IMR-90 (cell line): ENCODE data around the gene AAK1. TPM values are rescaled to one million over a fixed set of nuclear protein-coding genes. Genes with fewer than 3 reads are reported as not detected.
"Not testable (repeated sequence)": the region's sequence is repeated elsewhere in the genome, so short reads cannot be mapped to it uniquely, and the experiment has no call there.

ENCODE experiments used
- ATAC-seq: fragments of 200-7000 bp; cut with Tn5 transposase; 2 replicates; pipeline ENCODE4 v1.9.1; 2020; ENCODE audit warnings: low read depth, mild to moderate bottlenecking, moderate library complexity
- BruUV-seq: library from RNA; stranded (reverse); fragments of 400-500 nt; replicated peaks from 2 replicates; lab custom pipeline; 2021; lab: Mats Ljungman, UMichigan
- CTCF ChIA-PET: fragments of 300-600 bp; formaldehyde crosslinking; extraction: SDS; loops from one replicate; lab custom pipeline; 2021; ENCODE audit warnings: antibody characterized with exemption; lab: Yijun Ruan, JAX
- POLR2A ChIA-PET: fragments of 300-600 bp; sonication (Branson Sonifier 250); formaldehyde crosslinking; loops from one replicate; lab custom pipeline; 2022; ENCODE audit warnings: antibody characterized with exemption; ENCODE audit not compliant: unreplicated experiment; lab: Charles Lee
- DNase-seq: peaks from one replicate; pipeline ENCODE4 v3.0.0; 2013
- H2AFZ ChIP-seq: replicated peaks from 2 replicates; pipeline ENCODE3; 2013; ENCODE audit warnings: low read length, mild to moderate bottlenecking; ENCODE audit not compliant: poor library complexity
- H2AK5ac ChIP-seq: 2 replicates; pipeline ENCODE4 v1.6.1; 2013; ENCODE audit warnings: low read depth, low read length, inconsistent platforms
- H2AK9ac ChIP-seq: replicated peaks from 2 replicates; pipeline ENCODE3; 2013; ENCODE audit warnings: mild to moderate bottlenecking, low read depth, low read length, moderate library complexity; ENCODE audit not compliant: poor library complexity
- H2BK120ac ChIP-seq: 2 replicates; pipeline ENCODE4 v1.6.1; 2013; ENCODE audit warnings: low read depth, low read length, inconsistent platforms
- H2BK15ac ChIP-seq: 3 replicates; pipeline ENCODE4 v1.6.1; 2013; ENCODE audit warnings: low read depth, low read length, inconsistent platforms
- H2BK20ac ChIP-seq: 2 replicates; pipeline ENCODE4 v1.6.1; 2013; ENCODE audit warnings: low read depth, mild to moderate bottlenecking, inconsistent platforms, low read length, moderate library complexity
- H2BK5ac ChIP-seq: 2 replicates; pipeline ENCODE4 v1.6.1; 2013; ENCODE audit warnings: mild to moderate bottlenecking, low read depth, low read length, inconsistent platforms; ENCODE audit not compliant: poor library complexity, severe bottlenecking
- H3K14ac ChIP-seq: replicated peaks from 2 replicates; pipeline ENCODE4 v1.6.1; 2013; ENCODE audit warnings: low read depth, low read length, inconsistent platforms
- H3K18ac ChIP-seq: 2 replicates; pipeline ENCODE4 v1.6.1; 2013; ENCODE audit warnings: low read depth, low read length, control low read depth
- H3K23ac ChIP-seq: 2 replicates; pipeline ENCODE4 v1.6.1; 2013; ENCODE audit warnings: low read depth, low read length, inconsistent platforms
- H3K27ac ChIP-seq: 2 replicates; pipeline ENCODE4 v1.5.1; 2013; ENCODE audit warnings: mild to moderate bottlenecking, control low read depth, low read length; ENCODE audit not compliant: insufficient read depth
- H3K27me3 ChIP-seq: 2 replicates; pipeline ENCODE4 v1.6.1; 2013; ENCODE audit warnings: low read length; ENCODE audit not compliant: control insufficient read depth, insufficient read depth
- H3K36me3 ChIP-seq: 2 replicates; pipeline ENCODE4 v1.6.1; 2013; ENCODE audit warnings: low read length, mixed read lengths; ENCODE audit not compliant: control insufficient read depth, insufficient read depth
- H3K4ac ChIP-seq: 2 replicates; pipeline ENCODE4 v1.6.1; 2013; ENCODE audit warnings: low read depth, low read length, inconsistent platforms
- H3K4me1 ChIP-seq: 2 replicates; pipeline ENCODE4 v1.6.1; 2013; ENCODE audit warnings: low read length, mixed read lengths; ENCODE audit not compliant: control insufficient read depth, insufficient read depth
- H3K4me2 ChIP-seq: 2 replicates; pipeline ENCODE4 v1.6.1; 2013; ENCODE audit warnings: low read depth, mild to moderate bottlenecking, control low read depth, low read length, moderate library complexity
- H3K4me3 ChIP-seq: 2 replicates; pipeline ENCODE4 v1.5.1; 2013; ENCODE audit warnings: low read depth, mild to moderate bottlenecking, control low read depth, low read length, moderate library complexity; ENCODE audit not compliant: insufficient read depth
- H3K56ac ChIP-seq: 2 replicates; pipeline ENCODE4 v1.6.1; 2013; ENCODE audit warnings: low read length, inconsistent platforms; ENCODE audit not compliant: insufficient read depth; ENCODE audit errors: extremely low read depth
- H3K79me1 ChIP-seq, 2 experiments: 2 replicates each; pipeline ENCODE4 v1.6.1; 2013; ENCODE audit warnings: low read length in 2 of 2, inconsistent platforms in 1 of 2, low read depth in 1 of 2
- H3K9ac ChIP-seq: 2 replicates; pipeline ENCODE4 v1.6.1; 2013; ENCODE audit warnings: low read depth, low read length, control low read depth
- H3K9me1 ChIP-seq: 2 replicates; pipeline ENCODE4 v1.6.1; 2013; ENCODE audit warnings: low read length, inconsistent platforms; ENCODE audit not compliant: insufficient read depth
- H3K9me3 ChIP-seq: 2 replicates; pipeline ENCODE4 v1.6.1; 2013; ENCODE audit warnings: low read length; ENCODE audit not compliant: control insufficient read depth, insufficient read depth
- H4K20me1 ChIP-seq: 2 replicates; pipeline ENCODE4 v1.6.1; 2013; ENCODE audit warnings: low read length, inconsistent platforms; ENCODE audit not compliant: insufficient read depth
- H4K5ac ChIP-seq: 2 replicates; pipeline ENCODE4 v1.6.1; 2013; ENCODE audit warnings: mild to moderate bottlenecking, low read depth, low read length, control low read depth
- H4K8ac ChIP-seq, 2 experiments: 2 replicates each; pipeline ENCODE4 v1.6.1; 2013; ENCODE audit warnings: low read depth in 2 of 2, low read length in 2 of 2, control low read depth in 1 of 2, inconsistent platforms in 1 of 2
- H4K91ac ChIP-seq: 2 replicates; pipeline ENCODE4 v1.6.1; 2013; ENCODE audit warnings: low read depth, low read length, inconsistent platforms; ENCODE audit not compliant: insufficient read depth
- BHLHE40 ChIP-seq: fragments of 150-350 bp; IDR thresholded peaks from 2 replicates; pipeline ENCODE4 v1.6.1; 2016; ENCODE audit warnings: mild to moderate bottlenecking, low read depth, low read length
- MAFK ChIP-seq: IDR thresholded peaks from 2 replicates; pipeline ENCODE4 v1.6.1; 2012; ENCODE audit warnings: low read depth, low read length, improper control_type of control experiment
- RAD21 ChIP-seq: IDR thresholded peaks from 2 replicates; pipeline ENCODE4 v1.6.1; 2012; ENCODE audit warnings: low read length, improper control_type of control experiment
- RCOR1 ChIP-seq: IDR thresholded peaks from 2 replicates; pipeline ENCODE4 v1.6.1; 2012; ENCODE audit warnings: mild to moderate bottlenecking, low read length, improper control_type of control experiment; ENCODE audit not compliant: insufficient replicate concordance
- WGBS, 2 experiments: methylation state at CpG; one replicate each; pipeline versions ENCODE4 v1.1.5 to v1.1.7; 2013; ENCODE audit warnings: missing lambda C conversion rate in 2 of 2; ENCODE audit not compliant: insufficient read length in 1 of 2; ENCODE audit errors: extremely low coverage in 2 of 2; 5-methylcytosine and 5-hydroxymethylcytosine counted together
- dilution Hi-C: fragments of 300-500 bp; cut with HindIII; formaldehyde crosslinking; loops from one replicate; pipeline ENCODE4 v1.14.3; 2018; ENCODE audit warnings: low sequenced_read_pairs; ENCODE audit not compliant: unreplicated experiment
- in situ Hi-C: fragments of 300-500 bp; cut with MboI; formaldehyde crosslinking; loops from 3 replicates; pipeline ENCODE4 v1.14.3; 2019; ENCODE audit warnings: low sequenced_read_pairs, inconsistent platforms, mixed read lengths
- intact Hi-C: fragments of 100-400 bp; cut with micrococcal nuclease; formaldehyde crosslinking; loops from 2 replicates; pipeline ENCODE4 v1.10.0; 2022
- polyA plus RNA-seq, 3 experiments: library from polyadenylated mRNA; depleted of rRNA; stranded (reverse); fragments of >200 nt; gene quantifications; 2 replicates each; pipeline ENCODE4 v1.2.3, GENCODE V29; 2012; ENCODE audit warnings: low replicate concordance in 1 of 3
- total RNA-seq: library from RNA; depleted of rRNA; stranded (reverse); fragments of >200 nt; gene quantifications from 2 replicates; pipeline ENCODE4 v1.2.3, GENCODE V29; 2012
- TF ChIP-seq, protein P1 (sequence below): fragments of 150-350 bp; IDR thresholded peaks from 2 replicates; pipeline ENCODE4 v1.6.1; 2017; ENCODE audit warnings: mild to moderate bottlenecking, antibody characterized with exemption, low read length, low read depth

Gene AAK1
- total and polyA plus RNA-seq, 2 of the 4 experiments (the other 2 are of a cell fraction): 21.9 to 26.5 TPM

DNA sequence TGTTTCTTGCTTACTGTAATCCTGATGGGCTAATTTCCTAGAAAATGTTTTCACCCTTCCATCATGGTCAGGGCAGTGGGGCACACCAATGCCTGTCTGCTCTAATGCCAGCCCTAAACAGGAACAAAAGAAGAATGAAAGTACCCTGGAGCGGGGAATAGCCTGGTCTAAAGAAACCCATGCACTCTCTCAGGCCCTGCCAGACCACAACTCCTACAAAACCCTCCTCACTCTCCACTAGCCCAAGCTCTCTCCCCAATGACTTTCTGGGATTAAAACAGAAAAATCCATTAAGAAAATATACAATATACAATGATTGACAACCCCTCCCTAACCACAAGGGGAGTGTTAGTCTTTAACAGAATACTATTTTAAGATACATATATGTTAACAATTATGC, 67.6 kb downstream of the AAK1 start:
- Histone ChIP-seq H4K5ac (no peak overlapping the region), H4K20me1 (peaks cover 79% of the 10 kb centered on the region), H2AK9ac (no peak overlapping the region), H3K18ac (no peak overlapping the region), H3K23ac (no peak overlapping the region), H3K4me3 (no peak overlapping the region), H3K4ac (no peak overlapping the region), H4K8ac (no peak overlapping the region), H3K9me3 (no peaks in the 10 kb centered on the region), H3K56ac (no peak overlapping the region), H2BK5ac (no peak overlapping the region), H2BK20ac (no peak overlapping the region), H2BK120ac (no peak overlapping the region), H4K91ac (no peak overlapping the region), H3K27me3 (no peaks in the 10 kb centered on the region), H3K4me2 (no peak overlapping the region), H2BK15ac (no peak overlapping the region), H3K36me3 (no peaks in the 10 kb centered on the region), H3K9me1 (peaks cover 46% of the 10 kb centered on the region), H3K9ac (no peak overlapping the region), H2AK5ac (no peak overlapping the region), H3K4me1 (peaks cover 17% of the 10 kb centered on the region), H2AFZ (no peak overlapping the region), H3K79me1 (peaks cover 47 to 93% of the 10 kb centered on the region in 2 experiments), H3K27ac (no peak overlapping the region), H3K14ac (no peak overlapping the region)
- no peak for DNase-seq
- CTCF ChIA-PET: no interaction called here
- dilution Hi-C loops (no loop called here), intact Hi-C loops (no loop called here), in situ Hi-C loops (no loop called here)
- ATAC-seq: no peak
- WGBS, 2 experiments: no CpG with 5 or more reads among the region's 1 CpG
- TF ChIP-seq RCOR1 (no peak), RAD21 (no peak), MAFK (no peak), BHLHE40 (no peak)
- TF ChIP-seq, protein P1, sequence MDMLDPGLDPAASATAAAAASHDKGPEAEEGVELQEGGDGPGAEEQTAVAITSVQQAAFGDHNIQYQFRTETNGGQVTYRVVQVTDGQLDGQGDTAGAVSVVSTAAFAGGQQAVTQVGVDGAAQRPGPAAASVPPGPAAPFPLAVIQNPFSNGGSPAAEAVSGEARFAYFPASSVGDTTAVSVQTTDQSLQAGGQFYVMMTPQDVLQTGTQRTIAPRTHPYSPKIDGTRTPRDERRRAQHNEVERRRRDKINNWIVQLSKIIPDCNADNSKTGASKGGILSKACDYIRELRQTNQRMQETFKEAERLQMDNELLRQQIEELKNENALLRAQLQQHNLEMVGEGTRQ: no peak
- POLR2A ChIA-PET: no interaction called here
- BruUV-seq: no TSS peak

DNA sequence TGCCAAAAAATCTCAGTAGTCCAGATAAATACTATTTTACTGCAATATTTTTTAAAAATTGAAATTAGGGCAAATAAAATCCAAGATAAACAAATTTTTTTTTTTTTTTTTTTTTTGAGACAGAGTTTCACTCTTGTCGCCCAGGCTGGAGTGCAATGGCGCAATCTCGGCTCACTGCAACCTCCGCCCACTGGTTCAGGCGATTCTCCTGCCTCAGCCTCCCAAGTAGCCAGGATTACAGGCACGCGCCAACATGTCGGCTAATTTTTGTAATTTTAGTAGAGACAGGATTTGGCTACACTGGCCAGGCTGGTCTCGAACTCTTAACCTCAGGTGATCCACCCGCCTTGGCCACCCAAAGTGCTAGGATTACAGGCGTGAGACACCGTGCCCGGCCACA, 68.2 kb downstream of the AAK1 start:
- H2BK5ac ChIP-seq, intact Hi-C loops, H3K56ac ChIP-seq, H2BK15ac ChIP-seq, H3K23ac ChIP-seq, H2AFZ ChIP-seq, H3K36me3 ChIP-seq, H3K18ac ChIP-seq, DNase-seq, POLR2A ChIA-PET, H4K91ac ChIP-seq, H2AK5ac ChIP-seq, H3K14ac ChIP-seq, H2BK120ac ChIP-seq, in situ Hi-C loops, H3K27me3 ChIP-seq, H3K4me2 ChIP-seq, H4K8ac ChIP-seq, H3K9me3 ChIP-seq, H3K4me3 ChIP-seq, H2BK20ac ChIP-seq, H3K9ac ChIP-seq, BruUV-seq, dilution Hi-C loops, CTCF ChIA-PET, ATAC-seq, H3K4ac ChIP-seq, H2AK9ac ChIP-seq, H4K5ac ChIP-seq, H3K27ac ChIP-seq: not testable (repeated sequence)
- WGBS, 2 experiments: 100% methylated on average over 1 of the region's 13 CpGs; no CpG with 5 or more reads in 1 of the 2 experiments
- Histone ChIP-seq H3K4me1 (peaks cover 17% of the 10 kb centered on the region), H4K20me1 (peaks cover 79% of the 10 kb centered on the region), H3K79me1 (peaks cover 50 to 94% of the 10 kb centered on the region in 2 experiments), H3K9me1 (peaks cover 46% of the 10 kb centered on the region)
